Activated CD4-positive, alpha-beta T cell treated with anti-CD3 and anti-CD28 coated beads, Interleukin-2, amount 10 ng/mL, durations not matched to agents 24 days and 14 days (primary cell): Measurements from ENCODE around the gene OMG. TPM values are rescaled to one million over a fixed set of nuclear protein-coding genes. Genes with fewer than 3 reads are reported as not detected.
"Not testable (repeated sequence)": the region's sequence is repeated elsewhere in the genome, so short reads cannot be mapped to it uniquely, and the experiment has no call there.

Experiments
- DNase-seq: peaks from one replicate; pipeline ENCODE4 v3.0.0; 2022
- H3K27ac Mint-ChIP-seq: one replicate; pipeline ENCODE4 v1.8.0; 2022; ENCODE audit warnings: mild to moderate bottlenecking, mixed read lengths
- H3K27me3 Mint-ChIP-seq: one replicate; pipeline ENCODE4 v1.8.0; 2022; ENCODE audit warnings: mixed read lengths
- H3K36me3 Mint-ChIP-seq: one replicate; pipeline ENCODE4 v1.8.0; 2022; ENCODE audit warnings: low read depth, mild to moderate bottlenecking, mixed read lengths
- H3K4me1 Mint-ChIP-seq: one replicate; pipeline ENCODE4 v1.8.0; 2021; ENCODE audit warnings: mixed read lengths
- H3K4me3 Mint-ChIP-seq: one replicate; pipeline ENCODE4 v1.8.0; 2022; ENCODE audit warnings: mild to moderate bottlenecking, moderate library complexity, mixed read lengths
- H3K9me3 Mint-ChIP-seq: one replicate; pipeline ENCODE4 v1.8.0; 2021; ENCODE audit warnings: mixed read lengths
- intact Hi-C: fragments of 100-400 bp; cut with micrococcal nuclease; formaldehyde crosslinking; loops from one replicate; pipeline ENCODE4 v1.15.1; 2023
- total RNA-seq: library from RNA; stranded (reverse); gene quantifications from 2 replicates; pipeline ENCODE4 v1.2.3, GENCODE V29; 2022

The OMG gene
- total RNA-seq, 1 donor from 2014 or later = 0.35 TPM

DNA sequence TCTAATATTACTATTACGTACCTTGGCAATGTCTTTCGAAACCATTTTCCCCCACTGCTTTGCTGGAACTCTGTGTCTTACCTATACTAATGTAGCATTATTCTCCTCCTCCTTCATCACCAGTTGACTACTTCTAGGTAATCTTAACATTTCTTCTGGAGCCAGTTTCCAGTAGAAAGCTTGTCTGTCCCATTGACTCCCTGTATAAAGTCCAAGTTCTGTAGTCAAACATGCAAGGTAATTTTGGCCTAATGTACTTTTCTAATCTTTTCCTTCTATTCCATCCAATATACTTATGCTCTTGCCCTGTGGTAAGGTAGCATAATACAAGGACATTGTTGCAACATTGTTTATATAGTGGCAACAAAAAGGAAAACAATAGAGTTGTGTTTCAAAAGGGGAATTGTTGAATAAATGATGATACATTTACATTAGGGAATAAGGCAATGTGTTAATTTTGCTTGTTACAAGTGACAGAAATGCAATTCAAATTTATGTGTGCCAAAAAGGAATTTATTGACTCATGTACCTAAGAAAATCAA lies 27.9 kb downstream of the OMG start:
- Mint-ChIP-seq H3K36me3 (peaks cover 8% of the 10 kb centered on the region), H3K9me3 (no peaks in the 10 kb centered on the region), H3K27ac (no peak overlapping the region), H3K27me3 (no peaks in the 10 kb centered on the region), H3K4me1 (no peaks in the 10 kb centered on the region), H3K4me3 (no peak overlapping the region)
- intact Hi-C loops = no loop called here
- DNase-seq = no peak

DNA sequence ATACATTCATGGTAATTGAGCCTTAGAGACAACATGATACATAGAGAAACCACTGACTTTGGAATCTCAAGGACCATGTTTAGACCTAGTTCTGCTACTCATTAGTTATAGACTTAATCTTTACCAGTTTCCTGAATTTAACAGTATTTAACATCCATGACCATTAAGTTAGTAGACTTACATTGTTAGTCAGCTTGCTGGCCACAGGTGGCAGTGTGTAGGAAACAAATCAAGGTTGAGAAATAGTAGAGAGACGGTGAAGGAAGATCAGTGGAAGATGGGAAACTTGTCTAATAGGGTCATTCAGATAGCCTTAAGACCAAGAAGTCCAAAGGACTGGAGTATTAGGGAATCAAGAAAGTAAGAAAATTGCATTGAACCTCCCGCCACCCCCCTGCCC lies 31.0 kb downstream of the OMG start:
- H3K27ac Mint-ChIP-seq = no peak overlapping the region
- DNase-seq = peak; percentile 60
- no peaks in the 10 kb centered on the region for H3K27me3 Mint-ChIP-seq
- intact Hi-C loops = no loop called here
- H3K36me3 Mint-ChIP-seq = peaks cover 8% of the 10 kb centered on the region
- H3K4me1 Mint-ChIP-seq = no peaks in the 10 kb centered on the region
- no peaks in the 10 kb centered on the region for H3K9me3 Mint-ChIP-seq
- no peak overlapping the region for H3K4me3 Mint-ChIP-seq

DNA sequence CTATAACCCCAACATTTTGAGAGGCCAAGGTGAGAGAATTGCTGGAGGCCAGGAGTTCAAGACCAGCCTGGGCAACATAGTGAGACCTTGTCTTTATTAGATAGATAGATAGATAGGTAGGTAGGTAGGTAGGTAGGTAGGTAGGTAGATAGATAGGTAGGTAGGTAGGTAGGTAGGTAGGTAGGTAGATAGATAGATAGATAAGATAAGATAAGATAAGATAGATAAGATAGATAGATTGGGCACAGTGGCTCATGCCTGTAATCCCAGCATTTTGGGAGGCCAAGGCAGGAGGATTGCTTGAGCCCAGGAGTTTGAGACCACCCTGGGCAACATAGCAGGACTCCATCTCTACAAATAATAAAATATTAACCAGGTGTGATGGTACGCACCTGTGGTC lies 34.1 kb downstream of the OMG start:
- not testable (repeated sequence) for H3K4me1 Mint-ChIP-seq, H3K4me3 Mint-ChIP-seq, H3K27me3 Mint-ChIP-seq, H3K27ac Mint-ChIP-seq, H3K9me3 Mint-ChIP-seq, DNase-seq, H3K36me3 Mint-ChIP-seq
- intact Hi-C loops = loop anchor here (1.0 kb wide), 1 partner anchor 110 kb away; no protein-coding TSS in a partner anchor

DNA sequence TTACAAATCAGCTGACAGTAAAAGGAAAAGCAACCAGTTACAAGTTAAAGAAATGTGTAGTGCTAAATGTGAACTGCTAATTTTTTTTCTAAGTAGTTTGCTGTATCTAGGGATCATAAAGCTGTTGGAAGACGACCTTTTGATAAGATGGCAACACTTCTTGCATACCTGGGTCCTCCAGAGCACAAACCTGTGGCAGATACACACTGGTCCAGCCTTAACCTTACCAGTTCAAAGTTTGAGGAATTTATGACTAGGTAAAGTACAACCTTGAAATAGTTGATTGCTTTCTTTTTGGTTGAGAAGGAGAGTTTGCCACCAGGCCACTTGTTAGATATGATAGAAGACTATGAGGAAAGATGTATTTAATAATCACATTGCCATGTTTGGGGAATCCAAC lies 35.4 kb downstream of the OMG start:
- H3K9me3 Mint-ChIP-seq = no peaks in the 10 kb centered on the region
- H3K27me3 Mint-ChIP-seq = no peaks in the 10 kb centered on the region
- no peaks in the 10 kb centered on the region for H3K4me1 Mint-ChIP-seq
- intact Hi-C loops = no loop called here
- H3K27ac Mint-ChIP-seq = no peak overlapping the region
- no peak overlapping the region for H3K4me3 Mint-ChIP-seq
- H3K36me3 Mint-ChIP-seq = peaks cover 2% of the 10 kb centered on the region
- no peak for DNase-seq

DNA sequence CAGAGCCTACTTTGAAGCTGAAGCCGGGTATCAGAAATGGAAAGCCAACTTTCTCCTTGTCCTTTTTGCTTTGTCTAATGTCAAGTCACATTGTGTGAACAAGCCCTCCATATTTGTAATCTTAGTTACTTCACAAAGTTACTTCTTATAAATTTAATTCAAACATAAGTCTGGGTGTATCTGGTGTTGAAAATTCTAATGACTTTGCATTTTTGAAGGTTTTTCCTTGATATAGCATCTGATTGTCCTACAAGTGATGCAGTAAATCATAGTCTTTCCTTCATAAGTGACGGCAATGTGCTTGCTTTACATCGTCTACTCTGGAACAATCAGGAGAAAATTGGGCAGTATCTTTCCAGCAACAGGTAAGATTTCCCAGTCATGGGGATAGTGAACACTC lies 36.9 kb downstream of the OMG start:
- no peak overlapping the region for H3K4me3 Mint-ChIP-seq
- intact Hi-C loops = no loop called here

DNA sequence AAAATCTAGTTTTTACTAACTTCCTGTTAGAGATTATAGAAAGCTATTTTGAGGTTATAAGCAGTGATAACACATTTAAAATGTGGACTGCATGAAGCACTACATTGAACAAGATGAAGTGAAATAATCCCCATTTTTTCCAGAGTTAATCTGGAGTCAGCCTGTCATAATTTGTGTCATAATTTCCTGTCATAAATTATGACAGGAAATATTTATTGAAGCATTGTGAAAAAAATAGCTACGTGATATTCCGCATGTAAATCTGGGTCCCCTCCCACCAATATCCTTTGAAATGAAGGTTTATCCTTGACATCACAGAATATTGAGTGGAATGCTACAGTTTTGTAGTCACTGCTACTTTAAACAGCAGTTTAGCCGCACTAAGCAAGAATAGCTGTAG lies 40.1 kb downstream of the OMG start:
- DNase-seq = no peak
- Mint-ChIP-seq H3K27ac (no peak overlapping the region), H3K4me1 (no peaks in the 10 kb centered on the region), H3K4me3 (no peak overlapping the region), H3K9me3 (no peaks in the 10 kb centered on the region), H3K36me3 (no peaks in the 10 kb centered on the region), H3K27me3 (no peaks in the 10 kb centered on the region)
- intact Hi-C loops = no loop called here

More for the DNA sequence above, 36.9 kb downstream of the OMG start:
- H3K27ac Mint-ChIP-seq = no peak overlapping the region
- no peaks in the 10 kb centered on the region for H3K4me1 Mint-ChIP-seq
- H3K9me3 Mint-ChIP-seq = no peaks in the 10 kb centered on the region
- DNase-seq = no peak
- no peaks in the 10 kb centered on the region for H3K36me3 Mint-ChIP-seq
- H3K27me3 Mint-ChIP-seq = no peaks in the 10 kb centered on the region

DNA sequence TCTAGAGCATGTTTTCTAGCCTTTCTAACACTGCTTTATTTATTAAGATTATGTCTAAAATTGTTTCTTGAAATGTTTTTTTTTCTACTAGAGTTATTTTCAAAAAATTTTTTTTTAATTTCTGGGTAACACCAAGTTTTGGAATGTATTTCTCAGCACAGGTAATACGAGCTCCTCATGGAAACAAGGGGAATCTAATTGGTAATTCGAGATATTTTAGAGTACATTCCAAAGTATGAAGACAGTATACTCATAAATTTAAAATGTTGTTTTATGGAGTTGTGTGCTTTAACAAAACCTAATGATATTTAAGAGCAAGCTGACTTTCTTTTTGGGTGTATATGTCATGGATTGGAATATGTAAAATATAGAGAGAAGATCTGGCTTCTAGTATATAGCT lies 42.4 kb downstream of the OMG start:
- H3K4me1 Mint-ChIP-seq = no peaks in the 10 kb centered on the region
- no peaks in the 10 kb centered on the region for H3K27me3 Mint-ChIP-seq
- no peaks in the 10 kb centered on the region for H3K9me3 Mint-ChIP-seq
- no peaks in the 10 kb centered on the region for H3K36me3 Mint-ChIP-seq
- H3K4me3 Mint-ChIP-seq = no peak overlapping the region
- DNase-seq = no peak
- intact Hi-C loops = no loop called here
- no peak overlapping the region for H3K27ac Mint-ChIP-seq

DNA sequence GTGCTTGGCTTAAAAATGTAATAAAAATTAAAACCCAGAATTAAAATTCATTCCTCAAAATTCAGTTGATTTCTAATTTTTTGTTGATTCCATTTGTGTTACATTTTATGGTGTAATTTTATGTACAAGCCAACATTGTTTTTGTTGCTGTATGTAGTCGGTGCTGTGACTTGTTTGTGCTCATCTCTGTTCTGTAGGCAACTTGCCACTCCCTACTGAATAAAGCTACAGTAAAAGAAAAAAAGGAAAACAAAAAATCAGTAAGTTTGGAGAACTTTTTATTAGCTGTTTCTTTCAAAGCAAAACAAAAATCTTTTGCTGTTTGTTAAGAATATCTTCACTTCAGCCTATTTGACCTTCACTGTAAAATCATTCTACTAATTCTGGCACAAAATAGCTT lies 44.3 kb downstream of the OMG start:
- no peaks in the 10 kb centered on the region for H3K9me3 Mint-ChIP-seq
- H3K27me3 Mint-ChIP-seq = no peaks in the 10 kb centered on the region
- intact Hi-C loops = no loop called here
- no peak overlapping the region for H3K4me3 Mint-ChIP-seq
- H3K27ac Mint-ChIP-seq = no peak overlapping the region
- no peak for DNase-seq
- no peaks in the 10 kb centered on the region for H3K4me1 Mint-ChIP-seq
- peaks cover 2% of the 10 kb centered on the region for H3K36me3 Mint-ChIP-seq

DNA sequence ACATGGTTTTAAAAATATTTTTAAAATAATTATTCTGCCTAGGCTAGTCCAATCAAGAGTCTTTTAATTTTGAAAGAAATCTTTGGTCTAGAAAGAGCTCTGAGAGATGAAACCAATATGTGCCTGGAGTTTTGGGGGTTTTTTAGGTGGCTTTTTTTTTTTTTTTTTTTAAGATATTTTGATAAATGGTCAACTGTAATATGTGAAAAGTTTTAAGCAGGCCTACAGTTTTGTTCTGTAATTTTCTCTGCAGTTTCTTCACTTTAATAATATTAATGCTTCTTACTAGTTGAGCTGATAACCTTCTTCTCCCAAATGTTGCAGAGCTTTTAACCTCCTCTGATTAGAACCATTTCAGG lies 45.1 kb downstream of the OMG start:
- no peaks in the 10 kb centered on the region for H3K4me1 Mint-ChIP-seq
- no peak overlapping the region for H3K4me3 Mint-ChIP-seq
- no peak for DNase-seq
- intact Hi-C loops = no loop called here
- no peaks in the 10 kb centered on the region for H3K27me3 Mint-ChIP-seq
- H3K36me3 Mint-ChIP-seq = peaks cover 2% of the 10 kb centered on the region
- H3K27ac Mint-ChIP-seq = no peak overlapping the region
- no peaks in the 10 kb centered on the region for H3K9me3 Mint-ChIP-seq

DNA sequence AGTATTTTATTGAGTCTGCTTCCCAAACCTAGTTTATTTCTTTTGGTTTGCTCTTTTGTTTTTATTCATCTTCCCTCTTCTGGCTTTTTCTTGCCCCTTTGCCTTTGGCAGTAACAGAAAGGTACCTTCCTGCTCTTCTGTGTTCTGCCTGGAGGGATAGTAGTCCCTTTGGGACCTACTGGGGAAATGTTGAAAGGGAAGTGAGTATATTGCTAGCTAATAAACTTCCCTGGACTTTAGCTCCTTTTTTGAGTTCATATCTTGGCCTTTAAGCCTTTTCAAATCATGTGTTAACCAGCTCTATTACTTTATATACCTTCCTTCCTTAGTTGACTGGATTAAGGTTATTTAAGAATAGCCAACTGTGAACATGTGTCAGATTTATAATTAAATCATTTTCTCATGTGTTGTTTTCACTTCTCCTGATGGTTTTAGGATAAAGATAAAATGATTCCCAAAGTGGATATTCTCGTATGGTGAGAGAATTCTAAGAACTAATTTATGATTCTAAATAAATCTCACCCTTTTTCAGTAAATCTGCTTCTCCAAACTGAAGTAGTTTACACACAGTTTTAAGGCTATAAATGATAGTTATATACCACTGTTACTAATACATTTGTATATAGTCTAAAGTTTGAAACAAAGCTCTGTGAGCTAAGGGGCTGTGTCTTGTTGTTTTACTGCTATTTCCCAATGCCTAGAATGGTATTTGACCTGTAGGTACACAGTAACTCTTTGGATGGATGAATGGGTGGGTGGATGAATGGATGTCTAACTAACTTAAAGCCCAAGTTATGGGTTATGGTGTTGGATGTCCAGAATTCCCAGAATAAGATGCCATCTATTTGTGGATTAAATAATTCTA lies 45.7 kb downstream of the OMG start:
- peaks cover 2% of the 10 kb centered on the region for H3K36me3 Mint-ChIP-seq
- no peaks in the 10 kb centered on the region for H3K9me3 Mint-ChIP-seq
- H3K4me3 Mint-ChIP-seq = no peak overlapping the region
- H3K4me1 Mint-ChIP-seq = no peaks in the 10 kb centered on the region
- intact Hi-C loops = no loop called here
- H3K27me3 Mint-ChIP-seq = no peaks in the 10 kb centered on the region
- H3K27ac Mint-ChIP-seq = no peak overlapping the region
- DNase-seq = no peak

DNA sequence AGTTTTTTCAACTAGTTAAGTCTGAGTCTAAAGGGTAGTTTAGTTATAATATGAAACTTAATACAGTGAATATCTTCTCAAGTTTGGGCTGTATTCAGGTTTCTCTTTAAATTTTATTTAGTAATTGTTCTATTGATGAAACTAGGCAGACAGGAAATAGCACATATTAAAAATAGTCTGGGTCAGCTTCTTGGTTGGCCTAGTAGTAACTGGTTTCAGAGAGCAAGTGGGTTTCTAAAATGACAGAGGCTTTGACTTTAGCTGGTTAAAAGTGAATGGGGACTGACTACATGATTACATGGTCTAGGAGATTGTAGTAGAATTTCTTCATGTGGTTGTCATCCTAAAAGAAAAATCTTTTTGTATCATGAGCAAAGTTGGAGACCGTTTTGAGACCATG lies 46.8 kb downstream of the OMG start:
- intact Hi-C loops = no loop called here
- peaks cover 4% of the 10 kb centered on the region for H3K36me3 Mint-ChIP-seq
- no peak overlapping the region for H3K4me3 Mint-ChIP-seq
- DNase-seq = no peak
- no peaks in the 10 kb centered on the region for H3K9me3 Mint-ChIP-seq
- no peaks in the 10 kb centered on the region for H3K4me1 Mint-ChIP-seq
- no peaks in the 10 kb centered on the region for H3K27me3 Mint-ChIP-seq
- no peak overlapping the region for H3K27ac Mint-ChIP-seq

DNA sequence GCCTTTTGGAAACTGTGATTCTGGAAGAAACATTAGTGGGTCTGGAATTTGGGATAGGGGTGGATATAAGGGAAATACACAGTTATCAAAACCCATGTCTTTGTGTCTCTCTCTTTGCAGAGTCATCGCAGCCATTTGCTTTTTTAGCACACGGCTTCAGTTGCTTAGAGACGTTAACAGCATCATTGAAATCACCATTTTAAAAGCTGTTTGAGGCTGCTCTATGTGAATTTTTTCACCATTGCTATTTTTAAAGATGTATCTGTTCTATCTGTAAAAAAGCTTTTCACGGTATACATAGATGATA lies 47.3 kb downstream of the OMG start:
- Mint-ChIP-seq H3K27me3 (no peaks in the 10 kb centered on the region), H3K4me1 (no peaks in the 10 kb centered on the region), H3K4me3 (no peak overlapping the region), H3K27ac (no peak overlapping the region), H3K36me3 (peaks cover 4% of the 10 kb centered on the region), H3K9me3 (no peaks in the 10 kb centered on the region)
- intact Hi-C loops = no loop called here
- no peak for DNase-seq

DNA sequence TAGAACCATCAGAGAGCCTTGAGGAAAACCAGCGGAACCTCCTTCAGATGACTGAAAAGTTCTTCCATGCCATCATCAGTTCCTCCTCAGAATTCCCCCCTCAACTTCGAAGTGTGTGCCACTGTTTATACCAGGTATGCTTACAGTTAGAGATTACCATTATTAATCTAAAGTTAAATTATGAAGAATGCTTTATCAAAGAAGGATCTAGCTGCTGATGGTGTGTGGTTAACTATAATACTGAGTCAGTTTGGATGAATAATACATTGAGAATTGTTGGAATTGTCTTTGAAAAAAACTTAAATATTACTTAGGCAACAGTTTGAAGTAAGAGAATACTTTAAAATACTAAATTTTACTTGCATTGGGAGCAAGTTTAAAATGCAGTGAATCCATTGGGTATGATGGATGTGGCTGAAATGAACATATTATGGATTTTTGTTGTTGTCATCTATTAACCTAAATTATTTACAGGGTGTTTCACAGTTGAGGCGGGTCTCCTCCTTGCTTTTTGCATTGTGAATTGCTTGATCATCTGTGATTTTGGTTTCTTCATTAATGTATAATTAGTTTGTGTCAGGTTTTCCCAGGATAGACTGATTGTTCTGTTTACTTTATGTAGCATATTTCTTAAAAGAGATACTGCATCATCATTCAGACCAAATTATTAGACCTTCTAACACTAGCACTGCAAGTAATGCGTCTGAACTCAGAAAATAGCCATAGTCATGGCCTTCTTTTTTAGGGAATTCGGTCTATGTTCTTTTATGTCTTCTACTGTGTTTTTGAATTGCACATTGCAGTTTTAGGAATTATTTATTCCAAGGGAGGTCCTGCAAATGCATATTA lies 47.8 kb downstream of the OMG start:
- Mint-ChIP-seq H3K4me1 (no peaks in the 10 kb centered on the region), H3K36me3 (peaks cover 4% of the 10 kb centered on the region), H3K27me3 (no peaks in the 10 kb centered on the region), H3K4me3 (no peak overlapping the region), H3K9me3 (no peaks in the 10 kb centered on the region), H3K27ac (no peak overlapping the region)
- intact Hi-C loops = no loop called here
- DNase-seq = no peak
